GM12892 (cell line): ENCODE data around the gene DRC7.

Source experiments
- POLR2A ChIP-seq: IDR thresholded peaks from 2 replicates; pipeline ENCODE4 v1.6.1; 2011; ENCODE audit warnings: low read depth, low read length, control low read depth
- TAF1 ChIP-seq: IDR thresholded peaks from 2 replicates; pipeline ENCODE4 v1.6.1; 2011; ENCODE audit warnings: low read depth, mild to moderate bottlenecking, control low read depth, low read length, borderline replicate concordance

DNA sequence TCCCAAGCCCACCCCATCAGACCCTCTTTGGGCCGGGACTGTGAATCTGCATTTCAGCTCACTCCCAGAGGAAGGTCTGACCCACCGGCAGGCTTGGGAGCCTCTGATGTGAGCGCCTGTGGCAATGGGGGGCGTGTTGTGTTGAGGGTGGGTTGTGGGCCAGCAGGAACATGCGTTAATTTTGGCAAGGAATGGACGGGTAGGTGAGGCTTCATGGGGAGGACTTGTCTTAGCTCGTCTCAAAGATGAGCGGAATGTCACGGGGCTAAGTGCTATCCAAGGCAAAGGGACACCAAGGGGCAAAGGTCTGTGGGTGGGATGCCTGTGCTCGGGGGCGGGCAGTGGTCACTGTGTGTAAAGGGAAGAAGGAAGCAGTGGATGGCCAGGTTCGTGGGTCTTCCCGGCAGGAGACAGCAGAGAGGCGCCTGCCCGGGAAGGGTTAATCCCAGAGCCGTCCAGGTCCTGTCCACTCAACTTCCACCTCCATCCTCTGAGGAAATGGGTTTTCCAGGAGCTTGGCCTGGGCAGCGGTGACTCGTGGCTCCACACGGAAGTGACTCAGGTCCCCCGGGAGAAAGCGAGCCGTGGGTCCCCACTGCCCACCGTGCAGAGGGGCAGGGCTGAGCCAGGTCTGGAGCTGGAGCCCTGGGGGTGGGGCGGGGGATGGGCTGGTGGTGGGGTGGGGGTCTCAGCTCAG lies 48.8 kb upstream of the DRC7 start:
- TF ChIP-seq POLR2A (no peak), TAF1 (no peak)
